Middle frontal gyrus (tissue), 1 donor: ENCODE results near the gene APOL6.
A peak's percentile ranks its signal among the peaks of the same experiment; 100 is the strongest.
"Not testable (repeated sequence)": the region's sequence is repeated elsewhere in the genome, so short reads cannot be mapped to it uniquely, and the experiment has no call there.

ENCODE experiments used
- DNase-seq: peaks from one replicate; pipeline ENCODE4 v3.0.0-alpha.2; 2015; ENCODE audit warnings: low spot score; ENCODE audit errors: extremely low spot score

The APOL6 gene

GRCh38 chr22:35617137-35617755, 31.0 kb upstream of the APOL6 start, which contains the start of gene MB:
Gene MB, minus strand, starts transcription at chr22:35617329. Its CDS starts 72 bp downstream, at chr22:35617257.
- no peak for DNase-seq

DNA sequence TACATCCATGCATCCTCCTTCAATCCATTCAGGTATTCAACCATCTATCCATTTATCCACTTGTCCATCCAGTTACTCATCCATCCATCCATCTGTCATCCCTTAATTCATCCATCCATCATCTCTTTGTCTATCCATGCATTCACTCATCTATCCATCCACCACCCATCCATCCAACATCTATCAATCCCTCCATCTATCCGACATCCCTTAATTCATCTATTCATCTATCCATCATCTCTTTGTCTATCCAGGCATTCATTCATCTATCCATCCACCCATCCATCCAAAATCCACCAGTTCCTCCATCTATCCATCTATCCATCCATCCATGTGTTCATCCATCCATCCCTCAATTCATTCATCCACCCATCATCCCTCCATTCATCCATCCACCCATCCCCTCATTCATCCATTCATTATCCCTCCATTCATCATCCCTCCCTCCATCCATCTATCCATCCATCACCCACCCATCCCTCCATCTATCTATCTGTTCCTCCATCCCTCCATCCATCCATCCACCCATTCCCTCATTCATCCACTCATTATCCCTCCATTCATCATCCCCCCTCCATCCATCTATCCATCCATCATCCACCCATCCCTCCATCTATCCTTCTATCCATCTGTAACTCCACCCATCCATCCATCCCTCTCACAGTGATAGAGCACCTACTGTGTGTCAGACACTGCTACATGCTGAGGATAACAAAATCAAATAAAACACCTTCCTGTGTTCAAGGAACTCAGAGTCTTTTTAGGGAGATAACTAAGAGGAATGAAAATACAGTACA, 29.6 kb upstream of the APOL6 start:
- no peak for DNase-seq

GRCh38 chr22:35619336-35620094, 28.7 kb upstream of the APOL6 start:
- no peak for DNase-seq

- no peak for DNase-seq
Observed at GRCh38 chr22:35620624-35621251, 27.5 kb upstream of the APOL6 start.

- DNase-seq = no peak
Observed at GRCh38 chr22:35621451-35621850, 26.8 kb upstream of the APOL6 start.

- DNase-seq = no peak
Observed at GRCh38 chr22:35622191-35622913, 25.9 kb upstream of the APOL6 start.

DNA sequence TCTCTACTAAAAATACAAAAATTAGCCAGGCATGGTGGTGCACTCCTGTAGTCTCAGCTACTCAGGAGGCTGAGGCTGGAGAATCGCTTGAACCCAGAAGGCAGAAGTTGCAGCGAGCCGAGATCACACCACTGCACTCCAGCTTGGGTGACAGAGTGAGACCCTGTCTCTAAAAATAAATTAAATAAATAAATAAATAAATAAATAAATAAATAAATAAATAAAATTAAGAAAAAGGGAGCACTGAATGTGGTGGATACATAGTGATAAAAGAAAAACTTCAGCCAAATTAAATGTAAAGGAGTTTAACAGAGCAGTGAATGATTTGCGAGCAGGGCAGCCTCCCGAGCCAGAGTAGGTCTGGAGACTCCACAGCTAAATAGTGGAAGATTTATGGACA, 24.4 kb upstream of the APOL6 start:
- not testable (repeated sequence) for DNase-seq

GRCh38 chr22:35624547-35624946, 23.7 kb upstream of the APOL6 start:
- DNase-seq = no peak

DNA sequence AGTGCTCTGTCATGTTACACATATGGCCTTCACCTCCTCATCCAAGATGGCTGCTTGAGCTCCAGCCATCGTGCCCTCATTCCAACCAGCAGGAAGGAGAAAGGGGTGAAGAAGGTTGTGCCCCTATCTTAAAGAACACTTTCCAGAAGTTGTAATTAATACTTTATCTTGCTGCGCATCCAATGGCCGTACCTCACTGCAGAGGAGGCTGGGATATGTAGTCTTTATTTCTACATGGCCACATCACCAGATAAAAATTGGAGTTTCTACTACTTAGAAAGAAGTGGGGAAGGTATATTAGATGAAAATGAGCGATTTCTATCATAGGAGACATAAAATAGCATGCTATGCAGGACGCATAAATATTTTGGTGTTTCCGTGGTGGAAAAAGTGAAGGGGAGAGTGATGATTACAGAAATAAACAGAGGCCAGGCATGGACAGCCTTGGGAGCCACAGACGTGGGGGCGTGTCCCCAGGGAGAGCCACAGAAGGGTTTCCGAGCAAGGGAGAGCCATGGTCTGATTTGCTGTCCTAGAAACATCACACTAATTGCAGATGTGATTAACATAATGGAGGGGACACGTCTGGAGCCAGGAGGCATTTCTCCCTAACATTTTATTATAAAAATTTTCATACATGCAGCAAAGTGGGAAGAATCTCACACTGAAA, 22.3 kb upstream of the APOL6 start:
- no peak for DNase-seq

DNA sequence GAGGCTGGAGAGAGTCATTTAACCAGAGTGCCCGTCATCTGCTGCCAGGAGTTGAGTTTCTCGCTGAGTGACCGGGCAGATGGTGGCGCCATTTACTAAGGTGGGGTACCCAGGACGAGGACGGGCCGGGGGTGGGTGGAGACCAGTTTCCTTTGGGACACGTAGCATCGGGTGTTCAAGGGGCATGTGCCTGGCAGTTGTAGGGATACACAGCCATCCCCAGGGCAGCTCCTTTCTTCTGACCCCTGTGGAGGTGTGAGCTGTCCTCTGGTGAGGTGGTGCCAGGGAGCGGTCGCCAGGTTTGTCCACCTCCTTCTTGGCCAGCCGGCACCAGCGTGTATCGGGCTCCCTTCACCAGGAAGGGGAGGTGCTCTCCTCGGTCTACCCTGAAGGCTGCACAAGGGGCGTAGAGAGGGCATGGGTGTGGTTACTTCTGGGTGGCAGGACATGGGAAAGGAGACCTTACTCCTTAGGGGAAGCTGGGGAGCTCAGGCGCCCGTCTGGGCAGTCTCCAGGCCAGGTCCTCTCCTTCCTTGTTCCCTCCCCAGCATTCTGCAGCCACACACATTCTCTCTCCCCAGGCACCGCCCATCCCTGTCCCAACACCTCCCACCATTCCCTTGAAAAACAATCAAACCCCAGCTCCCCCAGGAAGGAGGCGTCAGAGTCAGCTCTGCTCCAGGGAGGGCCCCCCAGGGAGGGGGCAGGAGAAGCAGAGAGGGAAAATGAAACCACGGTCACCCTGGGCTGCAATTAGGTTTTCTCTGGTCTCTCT, 20.8 kb upstream of the APOL6 start:
- peak; percentile 16 for DNase-seq

DNA sequence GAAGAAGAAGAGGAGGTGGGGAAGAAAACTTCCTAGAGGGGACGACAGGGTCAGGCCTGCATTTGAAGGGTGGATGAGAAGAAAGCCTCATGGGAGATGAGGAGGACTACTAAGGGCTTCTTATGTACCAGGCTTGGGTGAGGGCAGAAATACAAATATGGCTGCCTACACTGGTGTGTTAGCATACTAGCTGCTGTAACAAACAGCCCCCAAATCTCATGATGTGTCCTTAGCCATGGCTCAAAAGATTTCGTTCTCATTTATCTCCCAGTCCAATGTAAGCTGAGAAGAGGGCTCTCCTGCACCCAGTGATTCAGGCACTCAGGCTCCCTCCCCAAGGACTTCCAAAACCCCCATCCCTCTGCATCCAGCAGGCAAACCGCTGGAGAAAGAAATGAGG, 19.5 kb upstream of the APOL6 start:
- no peak for DNase-seq

DNA sequence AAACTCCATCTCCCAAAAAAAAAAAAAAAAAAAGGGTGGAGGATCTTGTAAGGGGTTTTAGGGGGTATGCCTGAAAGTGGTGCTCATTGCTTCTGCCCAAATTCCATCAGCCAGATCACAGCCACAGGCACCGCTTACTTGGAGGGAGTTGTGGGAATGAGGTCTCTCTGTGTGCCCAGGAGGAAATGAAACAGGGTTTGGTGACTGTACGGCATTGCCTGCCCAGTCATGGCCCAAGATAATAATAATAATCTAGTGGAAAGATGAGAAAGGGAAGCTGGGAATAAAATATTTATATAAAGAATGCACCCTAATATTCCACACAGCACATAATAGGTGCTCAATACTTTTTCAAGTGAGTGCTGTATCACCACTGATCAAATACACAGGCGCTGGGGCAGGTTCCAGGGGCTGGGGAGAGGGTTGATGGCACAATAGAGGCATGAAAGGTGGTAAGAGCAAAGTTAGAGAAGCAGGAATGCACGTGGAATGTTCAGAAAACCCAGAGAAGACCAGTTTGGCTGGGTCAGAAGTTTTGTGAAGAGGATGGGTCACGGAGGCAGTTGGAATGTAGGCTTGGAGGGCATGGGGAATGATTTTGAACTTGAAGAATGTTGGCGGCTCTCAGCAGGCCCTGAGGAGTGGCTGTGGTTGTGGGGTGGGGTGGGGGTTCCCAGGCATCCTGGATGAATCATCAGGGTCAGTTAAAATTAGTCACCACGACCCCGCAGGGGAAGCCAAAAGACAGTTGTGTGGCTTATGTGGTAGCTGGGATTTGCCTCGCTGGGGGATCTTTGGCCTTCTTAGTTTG, 18.6 kb upstream of the APOL6 start:
- DNase-seq = no peak

DNA sequence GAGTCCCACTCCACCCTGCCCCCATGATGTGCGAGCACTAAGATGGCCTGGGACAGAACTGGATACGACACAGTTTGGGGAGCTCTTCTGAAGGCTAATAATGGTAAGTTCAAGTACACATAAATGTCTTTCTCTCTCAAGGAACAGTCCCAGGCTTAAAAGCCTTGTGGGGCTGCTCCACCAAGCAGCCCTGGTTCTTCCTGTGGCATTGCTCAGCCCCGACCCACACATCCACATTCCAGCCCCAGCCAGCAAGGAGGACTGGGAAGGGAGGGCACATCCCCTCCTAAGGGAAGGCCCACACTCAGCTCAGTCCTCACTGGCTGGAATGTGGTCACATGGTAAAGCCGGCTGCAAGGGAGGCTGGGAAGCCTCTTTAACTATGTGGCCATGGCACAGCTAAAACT, 17.9 kb upstream of the APOL6 start:
- DNase-seq = no peak

GRCh38 chr22:35630891-35631290, 17.4 kb upstream of the APOL6 start:
- DNase-seq = no peak

GRCh38 chr22:35631597-35631996, 16.6 kb upstream of the APOL6 start:
- no peak for DNase-seq

GRCh38 chr22:35632935-35633334, 15.3 kb upstream of the APOL6 start:
- no peak for DNase-seq

DNA sequence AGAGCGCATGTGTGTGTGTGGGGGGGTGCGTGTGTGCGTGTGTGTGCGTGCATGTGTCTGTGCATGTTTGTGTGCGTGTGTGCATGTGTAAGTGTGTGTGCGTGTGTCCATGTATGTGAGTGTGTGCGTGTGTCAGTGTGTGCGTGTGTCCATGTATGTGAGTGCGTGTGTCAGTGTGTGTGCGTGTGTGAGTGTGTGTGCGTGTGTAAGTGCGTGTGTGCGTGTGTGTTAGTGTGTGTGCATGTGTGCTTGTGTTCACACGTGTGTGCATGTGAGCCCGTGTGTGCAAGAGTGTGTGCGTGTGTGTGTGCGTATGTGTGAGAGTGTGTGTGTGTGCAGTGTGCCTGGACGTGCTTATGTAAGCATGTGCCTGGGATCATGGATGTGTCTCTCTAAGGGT, 14.7 kb upstream of the APOL6 start:
- no peak for DNase-seq

GRCh38 chr22:35634015-35634414, 14.2 kb upstream of the APOL6 start:
- DNase-seq = no peak
